SK-N-SH (cell line): ENCODE data around the gene ASB15. TPM values are rescaled to one million over a fixed set of nuclear protein-coding genes. Genes with fewer than 3 reads are reported as not detected.

Experiments used
- CTCF ChIA-PET: fragments of 300-600, 350-600 bp; formaldehyde crosslinking; extraction: SDS; loops from one replicate; lab custom pipeline; 2021; lab: Yijun Ruan, JAX
- POLR2A ChIA-PET: fragments of 350-600 bp; sonication (Branson Sonifier 250); formaldehyde crosslinking; extraction: SDS; loops from one replicate; lab custom pipeline; 2020; ENCODE audit warnings: antibody characterized with exemption, inconsistent platforms; lab: Yijun Ruan, JAX
- DNase-seq: peaks from one replicate; pipeline ENCODE4 v3.0.0; 2012
- H2AFZ ChIP-seq: fragments of 200-600 bp; sonication (generic); 2 replicates; pipeline ENCODE4 v1.8.1; 2016; ENCODE audit warnings: antibody characterized with exemption, mild to moderate bottlenecking, low read depth
- H3F3A ChIP-seq: fragments of 200-600 bp; sonication (generic); replicated peaks from 2 replicates; pipeline ENCODE3; 2016; ENCODE audit warnings: antibody characterized with exemption, mild to moderate bottlenecking; ENCODE audit not compliant: insufficient read depth
- H3K27ac ChIP-seq, 2 experiments: fragments of 200-500 bp in 1 of 2; fragments of 200-600 bp in 1 of 2; sonication (Bioruptor generic) in 1 of 2; sonication (generic), shearing (Covaris generic) in 1 of 2; 2 replicates each; pipeline versions ENCODE4 v1.5.1 to v1.6.1; 2014 to 2016; ENCODE audit warnings: low read depth in 2 of 2, inconsistent platforms in 1 of 2, low read length in 1 of 2, mild to moderate bottlenecking in 1 of 2, mixed read lengths in 1 of 2
- H3K27me3 ChIP-seq: fragments of 200-600 bp; sonication (generic), shearing (Covaris generic); 2 replicates; pipeline ENCODE4 v1.6.1; 2016; ENCODE audit warnings: mixed run types; ENCODE audit not compliant: insufficient read depth
- H3K36me3 ChIP-seq, 2 experiments: fragments of 200-500 bp in 1 of 2; fragments of 200-600 bp in 1 of 2; sonication (Bioruptor generic) in 1 of 2; sonication (generic) in 1 of 2; replicated peaks in 1 of 2; 2 replicates each; pipeline versions ENCODE3 to v1.5.1; 2014 to 2016; ENCODE audit warnings: low read length in 1 of 2, mild to moderate bottlenecking in 1 of 2; ENCODE audit not compliant: insufficient read depth in 2 of 2, control insufficient read depth in 1 of 2
- H3K4me1 ChIP-seq, 2 experiments: fragments of 200-500 bp in 1 of 2; fragments of 200-600 bp in 1 of 2; sonication (Bioruptor generic) in 1 of 2; sonication (generic), shearing (Covaris generic) in 1 of 2; 2 replicates each; pipeline versions ENCODE4 v1.5.1 to v1.6.1; 2014 to 2016; ENCODE audit warnings: low read depth in 1 of 2, low read length in 1 of 2, mixed run types in 1 of 2; ENCODE audit not compliant: insufficient read depth in 2 of 2, control insufficient read depth in 1 of 2
- H3K4me2 ChIP-seq: fragments of 200-600 bp; sonication (generic), shearing (Covaris generic); 2 replicates; pipeline ENCODE4 v1.6.1; 2017; ENCODE audit warnings: mixed run types
- H3K4me3 ChIP-seq, 2 experiments: fragments of 200-500 bp in 1 of 2; fragments of 200-600 bp in 1 of 2; sonication (Bioruptor generic) in 1 of 2; sonication (generic), shearing (Covaris generic) in 1 of 2; 2 replicates each; pipeline versions ENCODE4 v1.5.1 to v1.8.1; 2014 to 2016; ENCODE audit warnings: low read depth in 2 of 2, inconsistent platforms in 1 of 2, low read length in 1 of 2, mild to moderate bottlenecking in 1 of 2, mixed read lengths in 1 of 2, moderate library complexity in 1 of 2
- H3K79me2 ChIP-seq: fragments of 200-600 bp; sonication (generic); 2 replicates; pipeline ENCODE4 v1.8.1; 2017; ENCODE audit warnings: mild to moderate bottlenecking; ENCODE audit not compliant: insufficient read depth
- H3K9ac ChIP-seq: fragments of 200-600 bp; sonication (generic); 2 replicates; pipeline ENCODE4 v1.6.1; 2017; ENCODE audit warnings: mixed run types
- H3K9me2 ChIP-seq: fragments of 200-600 bp; sonication (generic); 2 replicates; pipeline ENCODE4 v1.6.1; 2017; ENCODE audit warnings: mixed run types
- H3K9me3 ChIP-seq: fragments of 200-600 bp; sonication (generic); 2 replicates; pipeline ENCODE4 v1.6.1; 2017; ENCODE audit warnings: mixed run types, mild to moderate bottlenecking, moderate library complexity
- H4K20me1 ChIP-seq: fragments of 200-600 bp; sonication (generic); 2 replicates; pipeline ENCODE4 v1.6.1; 2017; ENCODE audit warnings: mild to moderate bottlenecking, mixed run types; ENCODE audit not compliant: insufficient read depth
- ELF1 ChIP-seq: IDR thresholded peaks from 2 replicates; pipeline ENCODE4 v1.4.0; 2012
- EP300 ChIP-seq, 2 experiments: IDR thresholded peaks; 2 replicates each; pipeline versions ENCODE4 v1.4.0 to v1.6.1; 2012; ENCODE audit warnings: borderline replicate concordance in 1 of 2, low read depth in 1 of 2, low read length in 1 of 2
- FOXM1 ChIP-seq: IDR thresholded peaks from 2 replicates; pipeline ENCODE4 v1.4.0; 2012; ENCODE audit warnings: low read depth, mild to moderate bottlenecking
- GABPA ChIP-seq: IDR thresholded peaks from 2 replicates; pipeline ENCODE4 v1.4.0; 2012; ENCODE audit warnings: low read depth, mild to moderate bottlenecking
- GATA2 ChIP-seq: sonication (generic); formaldehyde crosslinking; IDR thresholded peaks from 2 replicates; pipeline ENCODE4 v1.5.0; 2020; ENCODE audit warnings: mild to moderate bottlenecking, missing genetic modification reagents
- NFIC ChIP-seq: IDR thresholded peaks from 2 replicates; pipeline ENCODE4 v1.4.0; 2012; ENCODE audit warnings: borderline replicate concordance
- RXRA ChIP-seq: IDR thresholded peaks from 2 replicates; pipeline ENCODE4 v1.4.0; 2012; ENCODE audit warnings: low read depth, mild to moderate bottlenecking, borderline replicate concordance
- SMC3 ChIP-seq: IDR thresholded peaks from 2 replicates; pipeline ENCODE4 v1.6.1; 2012; ENCODE audit warnings: low read depth, low read length, improper control_type of control experiment
- TAF1 ChIP-seq: IDR thresholded peaks from 2 replicates; pipeline ENCODE4 v1.6.1; 2012; ENCODE audit warnings: low read depth, mild to moderate bottlenecking, low read length, moderate library complexity, borderline replicate concordance
- USF2 ChIP-seq: fragments of 150-350 bp; IDR thresholded peaks from 2 replicates; pipeline ENCODE4 v1.6.1; 2017; ENCODE audit warnings: antibody characterized with exemption, low read length, low read depth, borderline replicate concordance
- WGBS: methylation state at CpG from one replicate; pipeline ENCODE4 v1.1.6; 2017; ENCODE audit warnings: low lambda C conversion rate; 5-methylcytosine and 5-hydroxymethylcytosine counted together
- polyA plus RNA-seq, 3 experiments: library from polyadenylated mRNA; depleted of rRNA; stranded (reverse); fragments of >200 nt; gene quantifications; 2 replicates each; pipeline ENCODE4 v1.2.3, GENCODE V29; 2012

Gene ASB15
- polyA plus RNA-seq, 1 of the 3 experiments (the other 2 are of a cell fraction) = not detected

DNA sequence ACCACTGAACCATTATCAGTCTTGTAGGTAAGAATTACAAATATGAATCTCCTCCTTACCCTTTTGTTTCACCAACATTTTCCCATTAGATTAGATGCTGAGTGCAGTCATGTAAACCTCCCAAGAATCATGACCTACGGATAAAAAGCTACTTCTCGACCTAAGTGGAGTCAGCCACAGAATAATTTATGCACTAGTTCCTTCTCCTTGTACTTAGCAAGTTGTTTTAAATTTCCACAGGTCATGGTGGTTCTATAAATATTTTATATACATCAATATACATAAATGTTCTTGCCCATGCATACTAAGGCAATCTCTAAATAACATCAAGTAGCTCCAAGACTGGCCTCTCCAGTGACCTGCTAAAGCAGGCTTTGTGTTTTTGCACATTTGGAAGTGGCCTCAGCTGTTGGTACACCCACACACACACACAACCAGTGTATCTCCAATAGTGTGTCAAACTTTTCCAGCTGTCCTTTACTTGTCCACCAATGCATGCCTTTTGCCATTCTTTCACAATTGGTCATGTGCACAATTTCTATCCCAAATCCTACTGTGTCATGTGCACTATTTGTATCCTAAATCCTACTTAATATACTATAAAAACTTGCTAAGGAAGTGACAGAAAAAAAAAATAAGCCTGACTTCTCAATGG is 75.6 kb downstream of the ASB15 start:
- Histone ChIP-seq H4K20me1 (no peaks in the 10 kb centered on the region), H3F3A (no peaks in the 10 kb centered on the region), H3K9me3 (no peaks in the 10 kb centered on the region), H3K27ac (no peak overlapping the region), H3K9ac (no peak overlapping the region), H3K4me2 (no peak overlapping the region), H3K9me2 (no peaks in the 10 kb centered on the region), H3K4me3 (no peak overlapping the region), H3K4me1 (peaks cover 9 to 17% of the 10 kb centered on the region in 2 experiments; a peak in 3 of 4 replicates), H3K79me2 (no peaks in the 10 kb centered on the region), H3K36me3 (peaks cover 44 to 53% of the 10 kb centered on the region in 2 experiments), H3K27me3 (no peaks in the 10 kb centered on the region), H2AFZ (no peak overlapping the region)
- 98% methylated on average over 2 of the region's 2 CpGs for WGBS
- no peak for TF ChIP-seq USF2
- CTCF ChIA-PET = interaction anchor here (1.0 to 2.6 kb wide), 5 partner anchors 12 to 188 kb away, joined by 3 to 11 read pairs (median 4); no protein-coding TSS in a partner anchor
- POLR2A ChIA-PET = no interaction called here
- DNase-seq = no peak

- Histone ChIP-seq H3K4me1 (peaks cover 11 to 12% of the 10 kb centered on the region in 2 experiments; a peak in 3 of 4 replicates), H2AFZ (no peak overlapping the region), H3K9me2 (no peaks in the 10 kb centered on the region), H3K79me2 (no peaks in the 10 kb centered on the region), H3K4me2 (no peak overlapping the region), H3F3A (peaks cover 6% of the 10 kb centered on the region), H3K9ac (no peak overlapping the region), H3K27ac (no peak overlapping the region), H3K27me3 (no peaks in the 10 kb centered on the region), H3K9me3 (no peaks in the 10 kb centered on the region), H4K20me1 (no peaks in the 10 kb centered on the region), H3K36me3 (peaks cover 58 to 75% of the 10 kb centered on the region in 2 experiments), H3K4me3 (no peak overlapping the region)
- 95% methylated on average over 3 of the region's 3 CpGs for WGBS
- POLR2A ChIA-PET = no interaction called here
- CTCF ChIA-PET = interaction anchor here (1.0 to 4.2 kb wide), 5 partner anchors 22 to 186 kb away, joined by 3 to 29 read pairs (median 9); no protein-coding TSS in a partner anchor
- no peak for TF ChIP-seq SMC3
- no peak for TF ChIP-seq EP300 (IDR thresholded peaks at IDR 0.05; ENCODE audit: borderline replicate concordance in 1 of 2, low read depth in 1 of 2, low read length in 1 of 2)
- no peak for TF ChIP-seq FOXM1
- no peak for TF ChIP-seq NFIC
- TF ChIP-seq GATA2 (CRISPR knock-in tag) = no peak
- TF ChIP-seq ELF1 = no peak
- TF ChIP-seq RXRA = no peak
- no peak for TF ChIP-seq GABPA
- no peak for TF ChIP-seq TAF1
- DNase-seq = no peak
Observed at GRCh38 chr7:123679614-123680013, 78.0 kb downstream of the ASB15 start.

DNA sequence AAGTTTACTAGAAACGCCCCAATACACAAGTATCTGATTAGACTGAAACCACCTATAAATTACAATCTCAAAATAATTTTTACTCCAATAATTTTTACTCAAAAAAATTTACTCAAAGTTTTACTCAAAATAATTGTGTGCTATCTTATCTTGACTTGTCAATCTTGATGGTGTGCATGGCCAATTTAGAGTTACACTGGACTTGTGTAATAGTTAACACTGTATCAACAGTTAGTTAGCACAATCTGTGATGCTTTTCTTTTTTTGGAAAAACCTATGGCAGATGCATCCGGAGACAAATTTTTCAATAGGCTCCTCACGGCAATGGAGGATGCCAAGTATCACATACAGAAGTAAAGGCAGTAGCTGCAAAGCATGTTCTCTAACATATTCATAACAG is 79.0 kb downstream of the ASB15 start:
- Histone ChIP-seq H3K4me3 (no peak overlapping the region), H3K36me3 (peaks cover 68 to 81% of the 10 kb centered on the region in 2 experiments), H3K79me2 (no peaks in the 10 kb centered on the region), H3K4me1 (peaks cover 2 to 11% of the 10 kb centered on the region in 2 experiments; a peak in 3 of 4 replicates), H3K27ac (no peak overlapping the region; a peak in 1 of 4 replicates), H3F3A (peaks cover 10% of the 10 kb centered on the region), H2AFZ (no peak overlapping the region), H3K27me3 (no peaks in the 10 kb centered on the region), H4K20me1 (no peaks in the 10 kb centered on the region), H3K9me3 (no peaks in the 10 kb centered on the region), H3K4me2 (no peak overlapping the region), H3K9ac (no peak overlapping the region), H3K9me2 (no peaks in the 10 kb centered on the region)
- ChIA-PET POLR2A (no interaction called here), CTCF (interaction anchor here (0.7 to 4.2 kb wide), 9 partner anchors 13 to 192 kb away, joined by 3 to 29 read pairs (median 4); no protein-coding TSS in a partner anchor)
- DNase-seq = no peak
- WGBS = 83% methylated on average over 3 of the region's 3 CpGs
- TF ChIP-seq GATA2 (CRISPR knock-in tag) (peak; percentile 90), FOXM1 (no peak)
